ENCODE results near the gene GOLGA7B.
"Not testable (repeated sequence)": the region's sequence is repeated elsewhere in the genome, so short reads cannot be mapped to it uniquely, and the experiment has no call there.

GOLGA7B gene

DNA sequence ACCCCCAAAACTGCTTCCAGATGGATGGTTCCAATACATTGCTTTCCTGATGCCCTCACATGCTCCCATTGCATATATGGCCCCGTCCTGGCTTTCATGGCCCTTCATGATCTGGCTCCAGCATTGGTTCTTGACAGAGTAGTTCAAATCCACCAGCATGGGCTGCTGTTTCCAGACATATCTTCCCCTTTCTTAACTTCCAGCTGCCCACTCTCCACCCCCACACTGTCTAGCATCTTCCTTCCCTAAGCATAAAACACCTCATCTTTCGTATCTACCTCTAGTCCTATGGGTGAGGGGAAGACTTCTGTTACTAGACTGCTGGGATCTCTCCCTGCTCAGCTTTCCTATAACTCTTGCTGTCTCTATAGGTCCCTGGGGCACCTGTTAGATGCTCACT, 13.2 kb upstream of the GOLGA7B start:
- no peak for DNase-seq

DNA sequence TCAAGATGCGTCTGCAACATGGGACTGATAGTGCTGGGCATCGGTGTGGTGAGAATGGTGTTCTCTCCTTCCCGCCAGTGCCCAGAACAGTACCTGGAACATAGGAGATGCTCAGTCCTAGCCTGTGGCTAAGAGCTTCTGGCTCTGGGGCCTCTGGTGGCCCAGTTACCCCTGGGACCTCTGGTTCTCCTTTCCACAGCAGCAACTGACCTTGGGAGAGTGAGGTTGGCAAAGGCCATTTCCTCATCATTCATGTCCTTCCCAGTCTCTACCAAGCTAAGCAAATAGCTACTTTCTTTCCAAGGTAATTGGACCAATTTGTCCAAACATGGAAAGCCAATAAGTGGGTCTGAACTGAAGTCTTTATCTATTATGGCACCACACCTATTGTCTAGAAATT, 11.6 kb upstream of the GOLGA7B start:
- DNase-seq, result no peak

DNA sequence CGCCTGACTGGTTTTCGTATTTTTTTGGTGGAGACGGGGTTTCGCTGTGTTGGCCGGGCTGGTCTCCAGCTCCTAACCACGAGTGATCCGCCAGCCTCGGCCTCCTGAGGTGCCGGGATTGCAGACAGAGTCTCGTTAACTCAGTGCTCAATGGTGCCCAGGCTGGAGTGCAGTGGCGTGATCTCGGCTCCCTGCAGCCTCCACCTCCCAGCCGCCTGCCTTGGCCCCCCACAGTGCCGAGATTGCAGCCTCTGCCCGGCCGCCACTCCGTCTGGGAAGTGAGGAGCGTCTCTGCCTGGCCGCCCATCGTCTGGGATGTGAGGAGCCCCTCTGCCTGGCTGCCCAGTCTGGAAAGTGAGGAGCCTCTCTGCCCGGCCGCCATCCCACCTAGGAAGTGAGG, 8.5 kb upstream of the GOLGA7B start:
- DNase-seq, result not testable (repeated sequence)

DNA sequence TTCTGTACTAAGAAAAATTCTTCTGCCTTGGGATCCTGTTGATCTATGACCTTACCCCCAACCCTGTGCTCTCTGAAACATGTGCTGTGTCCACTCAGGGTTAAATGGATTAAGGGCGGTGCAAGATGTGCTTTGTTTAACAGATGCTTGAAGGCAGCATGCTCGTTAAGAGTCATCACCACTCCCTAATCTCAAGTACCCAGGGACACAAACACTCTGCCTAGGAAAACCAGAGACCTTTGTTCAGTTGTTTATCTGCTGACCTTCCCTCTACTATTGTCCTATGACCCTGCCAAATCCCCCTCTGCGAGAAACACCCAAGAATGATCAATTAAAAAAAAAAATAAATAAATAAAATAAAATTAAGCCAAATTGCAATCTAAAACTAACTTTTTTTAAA, 7.5 kb upstream of the GOLGA7B start:
- DNase-seq, result not testable (repeated sequence)

DNA sequence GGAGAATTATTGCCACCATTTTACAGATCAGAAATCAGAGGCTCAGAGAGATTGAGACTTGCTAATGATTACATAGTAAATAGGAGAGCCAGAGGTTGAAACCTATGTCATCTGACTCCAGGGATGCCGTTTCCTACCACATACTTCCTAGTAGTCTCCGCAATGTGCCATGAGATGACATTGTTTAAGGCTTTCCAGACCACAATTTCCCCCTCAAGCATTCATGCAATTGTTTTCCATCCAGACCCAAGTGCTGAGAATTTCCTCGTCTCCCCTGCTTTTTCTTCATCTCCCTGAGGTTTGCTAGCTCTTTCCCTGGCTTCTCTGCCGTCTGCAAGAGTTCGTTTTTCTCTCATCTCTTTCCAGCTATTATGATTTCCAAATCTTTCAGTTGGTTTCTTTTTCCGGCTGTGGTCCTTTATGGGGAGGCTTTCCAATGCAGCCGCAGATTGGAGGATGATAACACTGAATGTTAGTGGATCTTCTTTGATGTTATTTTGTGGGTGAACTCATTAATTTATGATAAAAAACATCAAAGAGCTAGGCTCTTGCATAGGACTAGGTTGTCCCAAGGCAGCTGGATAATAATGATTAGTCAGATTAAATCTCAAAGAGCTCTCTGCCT, 6.9 kb upstream of the GOLGA7B start:
- no peak for DNase-seq

DNA sequence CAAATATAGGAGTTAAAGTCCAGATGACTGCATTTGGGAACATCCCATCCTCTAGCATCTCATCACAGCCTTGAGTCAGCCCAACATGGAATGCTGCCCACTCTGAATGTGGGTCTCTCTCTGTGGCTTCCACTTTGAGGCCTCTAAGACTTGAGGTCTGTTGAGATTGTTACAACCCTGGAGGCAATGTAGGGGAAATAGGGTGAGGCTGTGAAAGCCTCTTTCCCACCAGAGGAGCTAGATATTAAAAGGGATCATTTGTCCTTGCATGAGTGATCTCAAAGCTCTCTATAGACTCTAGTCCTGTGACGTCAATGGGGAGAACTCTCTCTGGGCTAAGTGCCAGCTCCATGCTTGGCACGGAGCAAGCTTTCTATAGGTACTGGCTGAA, 6.4 kb upstream of the GOLGA7B start:
- DNase-seq, result no peak

DNA sequence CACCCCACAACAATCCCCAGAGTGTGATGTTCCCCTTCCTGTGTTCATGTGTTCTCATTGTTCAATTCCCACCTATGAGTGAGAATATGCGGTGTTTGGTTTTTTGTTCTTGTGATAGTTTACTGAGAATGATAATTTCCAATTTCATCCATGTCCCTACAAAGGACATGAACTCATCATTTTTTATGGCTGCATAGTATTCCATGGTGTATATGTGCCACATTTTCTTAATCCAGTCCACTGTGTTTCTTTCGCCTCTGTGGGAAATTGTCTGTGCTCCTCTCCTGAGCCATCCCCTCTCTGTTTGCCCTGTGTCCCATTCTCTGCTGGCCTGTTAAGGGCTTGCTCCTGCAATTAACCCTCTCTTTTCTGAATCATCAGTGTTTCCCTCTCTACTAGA, 5.7 kb upstream of the GOLGA7B start:
- not testable (repeated sequence) for DNase-seq

DNA sequence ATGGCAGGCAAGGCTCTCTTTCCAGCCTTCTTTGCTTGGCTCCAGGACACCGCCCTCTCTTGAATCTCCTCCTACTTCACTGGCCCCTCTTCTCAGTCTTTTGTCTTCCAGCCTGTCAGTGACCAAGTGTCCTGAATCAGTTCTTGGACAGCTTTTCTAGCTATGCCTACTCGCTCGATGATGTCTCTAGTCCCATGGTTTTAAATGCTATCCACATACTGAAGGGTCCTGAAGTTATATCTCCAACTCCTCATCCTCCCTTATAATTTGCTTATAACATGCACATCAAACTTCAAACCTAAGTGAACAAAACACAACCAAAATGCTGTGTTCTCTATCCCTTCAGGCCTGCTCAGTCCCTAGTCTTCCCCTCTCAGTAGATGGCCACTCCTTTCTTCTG, 5.0 kb upstream of the GOLGA7B start:
- DNase-seq, result no peak

DNA sequence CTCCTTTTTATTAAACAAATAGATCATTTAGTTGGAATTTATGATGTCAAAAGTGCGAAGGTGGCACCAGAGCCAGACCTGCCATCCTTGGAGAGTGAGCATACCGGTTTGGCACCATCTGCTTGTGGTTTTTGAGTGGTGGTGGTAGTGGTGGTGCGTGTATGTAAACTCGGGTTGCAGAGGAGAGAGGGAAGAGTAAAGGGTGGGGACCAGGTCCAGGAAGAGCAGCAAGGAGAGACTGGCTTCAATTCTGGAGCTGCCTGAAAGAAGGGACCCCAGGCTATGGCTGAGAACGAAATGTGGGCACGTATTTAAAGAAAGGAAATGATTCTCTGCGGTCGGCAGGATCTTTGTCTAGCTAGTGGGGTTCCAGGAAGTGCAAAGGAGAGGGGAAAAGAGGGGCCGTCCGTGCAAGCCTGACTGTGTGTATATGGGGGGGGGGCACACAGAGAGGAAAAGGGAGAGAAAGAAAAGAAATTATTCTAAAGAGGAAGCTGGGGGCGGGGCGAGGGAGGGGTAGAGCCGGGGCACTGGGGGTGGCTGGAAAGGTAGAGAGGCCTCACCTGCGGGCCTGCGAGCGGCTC, 448 bp upstream of the GOLGA7B start:
- peak; percentile 77 to 78 for DNase-seq

DNA sequence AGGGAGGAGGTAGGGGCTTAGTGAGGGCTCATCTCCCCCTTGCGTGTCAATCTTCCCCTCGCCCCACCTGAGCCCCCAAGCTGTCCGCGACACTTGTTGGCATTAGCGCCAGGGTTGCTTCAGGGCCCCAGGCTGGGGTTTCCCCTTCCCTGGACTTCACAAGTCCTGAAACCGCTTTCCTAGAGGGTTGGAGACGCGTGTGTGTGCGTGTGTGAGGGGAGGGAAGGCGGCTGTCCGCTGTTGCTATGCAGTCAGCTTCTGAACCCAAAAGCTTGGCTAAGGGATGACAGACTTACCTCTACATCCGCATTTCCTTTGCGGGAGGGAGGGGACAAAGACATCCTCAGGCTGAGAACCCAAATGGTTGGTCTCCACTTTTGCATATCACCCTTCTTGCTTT, 803 bp downstream of the GOLGA7B start:
- peak; percentile 19 to 36 for DNase-seq

DNA sequence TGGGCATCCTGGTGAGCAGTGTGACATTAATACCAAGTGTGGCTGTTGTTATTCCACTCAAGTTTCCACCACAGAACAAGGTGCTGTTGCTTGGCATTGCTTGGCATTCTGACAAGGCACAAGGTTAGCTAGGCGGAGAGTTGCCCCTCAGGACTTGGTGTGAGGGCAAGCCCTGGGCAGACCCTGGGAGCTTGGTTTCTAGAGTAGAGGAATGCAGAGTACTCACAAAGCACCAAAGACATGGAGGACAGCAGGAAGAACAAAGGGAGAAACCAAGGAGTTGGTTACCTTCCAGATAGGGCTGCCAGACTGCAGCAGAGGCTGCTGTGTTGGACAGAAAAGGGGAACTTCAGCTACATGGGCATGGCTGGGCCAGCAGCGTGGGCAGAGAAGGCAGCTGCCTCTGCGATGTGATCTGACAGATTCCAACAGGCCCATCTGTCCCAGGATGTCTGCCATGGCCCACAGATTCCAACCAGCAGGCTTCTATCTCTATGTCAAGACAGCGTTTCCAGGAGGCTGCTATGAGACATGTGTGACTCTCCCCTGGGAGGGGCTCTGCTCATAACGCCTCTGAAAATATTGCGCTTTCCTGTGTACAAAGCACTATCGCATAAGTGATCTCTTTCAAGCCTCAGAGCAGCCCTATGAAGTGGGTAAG, 1.8 kb downstream of the GOLGA7B start:
- DNase-seq, result no peak

DNA sequence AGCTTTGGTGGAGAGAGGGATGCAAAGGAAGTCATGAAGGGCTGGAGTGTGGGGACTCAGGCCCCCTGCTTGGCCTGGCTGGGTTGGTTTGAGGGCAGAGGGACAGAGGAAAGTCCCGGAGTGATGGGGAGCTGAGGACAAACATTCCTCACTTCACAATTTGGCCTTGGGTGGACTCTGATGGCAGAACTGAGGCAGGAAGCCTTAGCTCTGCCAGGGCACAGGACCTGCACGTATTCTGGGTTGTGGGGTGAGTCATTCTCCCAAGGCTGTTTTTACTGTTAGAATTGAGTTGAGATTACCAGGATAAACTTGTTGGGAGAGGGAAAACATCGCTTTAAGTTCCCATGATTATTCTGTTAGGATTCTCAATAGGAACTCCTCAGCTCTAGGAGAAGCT, 2.6 kb downstream of the GOLGA7B start:
- no peak for DNase-seq

DNA sequence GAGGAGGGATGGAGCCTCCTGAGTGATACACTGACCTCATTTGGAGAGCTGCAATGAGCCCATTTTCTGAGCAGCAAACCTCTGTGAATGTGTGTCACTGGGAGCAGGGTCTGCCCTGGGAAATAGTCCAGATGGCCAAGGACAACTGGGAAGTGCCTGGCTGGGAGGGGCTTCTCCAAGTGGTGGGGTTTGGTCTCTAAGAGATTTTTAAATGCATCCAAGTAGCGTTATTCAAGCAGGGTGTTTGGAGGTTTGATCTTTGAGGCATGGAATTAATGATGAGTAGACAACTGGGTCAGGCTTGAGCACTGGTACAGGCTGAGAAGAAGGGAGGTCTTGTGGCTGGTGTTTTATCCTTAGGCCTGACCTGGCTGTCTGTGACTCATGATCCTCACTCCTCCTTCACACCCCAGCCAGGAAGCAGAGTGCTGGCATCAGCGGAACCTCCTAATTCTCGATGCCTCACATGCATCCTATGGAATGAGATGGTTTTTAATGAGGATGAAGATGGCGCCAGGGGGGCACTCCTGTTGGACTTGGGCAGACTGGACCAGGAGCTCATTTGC, 3.3 kb downstream of the GOLGA7B start:
- no peak for DNase-seq

DNA sequence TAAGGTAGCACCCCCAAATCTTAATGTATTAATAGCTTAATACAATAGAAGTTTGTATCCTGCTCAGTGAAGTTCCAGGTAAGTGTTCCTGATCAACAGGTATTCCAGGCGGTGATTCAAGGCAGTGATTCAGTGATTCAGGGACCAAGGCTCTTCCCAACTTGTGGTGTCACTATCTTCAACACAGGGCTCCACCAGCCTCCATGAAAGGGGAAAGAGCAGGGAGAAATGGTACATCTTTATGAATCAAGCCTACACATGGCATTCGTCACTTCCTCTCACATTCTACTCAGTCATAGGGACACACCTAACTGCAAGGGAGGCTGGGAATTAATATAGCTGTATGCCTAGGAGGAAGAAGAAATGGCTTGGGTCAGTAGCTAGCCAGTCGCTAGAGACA, 5.1 kb downstream of the GOLGA7B start:
- no peak for DNase-seq

DNA sequence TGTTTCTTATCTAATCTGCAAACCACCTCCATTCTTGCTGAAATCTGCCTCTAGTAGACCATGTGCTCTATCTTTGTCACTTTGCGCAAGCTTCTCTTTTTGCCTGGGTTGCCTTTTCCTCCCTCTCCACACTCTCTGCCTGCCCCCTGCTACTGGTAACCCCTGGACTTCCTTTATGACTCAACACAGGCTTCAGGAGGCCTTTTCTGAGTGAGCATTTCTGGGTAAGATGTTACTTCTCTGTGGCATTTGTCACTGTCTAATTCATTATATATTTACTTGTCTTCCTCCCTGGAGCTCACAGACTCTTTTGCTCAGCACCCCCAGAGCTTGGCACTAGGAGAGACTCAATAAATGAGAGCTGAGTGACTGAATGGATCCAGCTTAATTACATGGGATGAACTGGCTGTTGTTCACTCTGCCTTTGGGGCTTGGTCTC, 8.4 kb downstream of the GOLGA7B start:
- no peak for DNase-seq

DNA sequence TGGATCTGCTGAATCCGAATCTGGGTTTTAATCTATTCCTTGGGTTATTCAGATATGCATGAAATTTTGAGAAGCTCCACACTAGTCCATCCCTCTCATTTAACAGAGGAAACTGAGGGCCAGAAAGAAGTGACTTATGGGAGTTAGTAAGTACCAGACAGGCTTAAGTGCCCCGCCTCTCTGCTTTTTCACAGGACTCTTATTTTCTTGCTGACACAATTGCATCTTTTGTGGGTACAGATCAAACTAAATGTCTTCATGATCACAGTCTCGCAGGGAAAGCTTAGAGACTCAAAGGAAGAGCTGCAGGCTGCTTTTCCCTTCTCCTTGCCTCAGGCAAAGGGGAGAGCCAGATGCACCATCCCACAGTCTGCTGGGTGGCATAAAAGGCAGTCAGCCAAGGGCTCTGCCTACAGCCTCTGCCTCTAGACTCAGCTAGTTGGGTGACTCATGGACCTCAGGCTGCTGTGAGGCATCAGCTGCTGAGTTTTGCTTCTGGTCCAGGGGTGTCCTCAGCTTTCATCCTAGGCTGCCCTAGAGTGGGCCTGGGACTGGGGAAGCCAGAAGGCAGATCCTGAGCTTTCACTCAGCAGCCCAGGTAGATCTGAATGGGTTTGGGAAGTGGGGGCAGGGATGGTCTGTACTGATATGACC, 11.6 kb downstream of the GOLGA7B start:
- DNase-seq, result no peak

DNA sequence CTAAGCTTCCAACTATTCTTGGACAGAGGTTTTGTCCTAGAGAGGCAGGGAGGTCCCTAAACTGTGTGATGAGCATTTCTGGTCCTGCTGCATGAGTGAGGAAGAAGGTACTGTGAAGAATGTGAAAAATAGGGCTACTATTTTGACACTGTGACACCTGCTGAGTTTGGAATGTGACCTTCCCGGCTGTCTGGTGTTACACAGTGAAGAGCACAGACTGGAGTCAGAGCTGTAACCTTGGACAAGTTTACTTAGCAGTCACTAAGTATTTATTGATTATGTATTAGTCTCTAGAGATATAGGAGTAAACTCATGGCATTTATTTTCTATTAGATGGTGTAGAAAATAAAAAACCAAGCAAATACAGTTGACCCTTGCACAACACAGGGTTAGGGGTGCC, 12.3 kb downstream of the GOLGA7B start:
- DNase-seq, result no peak

DNA sequence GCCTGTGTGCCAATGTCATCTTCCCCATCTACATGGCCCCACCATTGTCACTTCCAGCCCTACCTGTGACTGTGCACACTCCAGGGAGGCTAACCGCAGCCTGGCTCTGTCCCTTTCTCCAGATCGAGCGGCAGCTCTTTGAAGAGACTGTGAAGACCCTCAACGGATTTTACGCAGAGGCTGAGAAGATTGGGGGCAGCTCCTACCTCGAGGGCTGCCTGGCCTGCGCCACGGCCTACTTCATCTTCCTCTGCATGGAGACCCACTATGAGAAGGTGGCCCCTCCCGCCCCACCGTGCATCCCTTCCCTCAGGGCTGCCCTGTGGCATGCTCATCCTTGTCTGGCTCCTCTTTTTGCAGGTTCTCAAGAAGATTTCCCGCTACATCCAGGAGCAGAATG, 14.2 kb downstream of the GOLGA7B start:
- DNase-seq, result no peak

DNA sequence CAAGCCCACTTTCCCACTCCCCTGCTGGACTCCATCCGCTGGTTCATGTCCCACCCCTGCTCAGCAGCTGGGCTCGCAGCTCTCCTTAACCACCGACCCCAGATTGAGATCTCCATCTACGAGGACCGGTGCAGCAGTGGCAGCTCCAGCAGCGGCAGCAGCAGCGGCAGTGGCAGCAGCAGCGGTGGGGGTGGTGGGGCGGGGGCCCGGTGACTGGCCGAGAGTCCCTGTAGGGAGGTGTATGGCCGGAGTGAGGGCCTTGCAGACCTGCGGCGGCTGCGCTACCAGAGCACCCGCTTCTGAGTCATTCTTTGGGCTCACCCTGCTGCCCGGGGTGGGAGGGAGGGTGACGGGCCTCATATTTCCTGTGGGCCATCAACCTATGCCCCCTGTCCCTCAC, 15.8 kb downstream of the GOLGA7B start:
- no peak for DNase-seq

DNA sequence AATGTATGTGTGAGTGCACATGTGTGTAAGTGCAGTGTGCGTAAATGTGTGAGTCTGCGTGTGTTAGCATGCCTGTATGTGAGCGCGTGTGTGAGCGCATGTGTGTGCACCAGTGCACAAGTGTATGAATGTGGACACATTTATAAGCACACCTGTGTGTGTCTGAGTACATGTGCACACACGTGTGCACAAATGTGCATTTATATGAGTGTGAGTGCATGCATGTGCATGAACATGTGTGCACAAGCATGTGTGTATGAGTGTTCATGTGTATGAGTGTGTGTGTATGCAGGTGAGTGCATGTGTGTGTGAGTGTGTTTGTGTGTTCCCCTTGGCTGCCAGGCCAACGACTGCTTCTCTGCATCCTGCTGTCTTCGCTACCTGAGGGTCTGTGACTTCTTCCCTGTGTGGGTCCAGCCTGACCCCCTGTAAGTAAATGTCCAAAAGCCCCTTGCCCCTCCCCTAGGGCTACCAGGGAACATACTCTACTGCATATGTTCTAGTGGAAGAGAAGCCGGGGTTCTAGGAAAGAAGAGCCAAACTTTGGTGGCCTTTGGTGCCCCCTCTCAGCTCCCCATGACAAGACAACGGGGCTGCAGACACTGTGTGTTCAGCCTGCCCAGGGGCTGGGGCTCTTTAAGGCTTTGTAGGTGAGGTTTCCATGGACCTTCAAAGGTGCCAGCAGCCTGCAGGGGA, 17.0 kb downstream of the GOLGA7B start:
- DNase-seq, result no peak

DNA sequence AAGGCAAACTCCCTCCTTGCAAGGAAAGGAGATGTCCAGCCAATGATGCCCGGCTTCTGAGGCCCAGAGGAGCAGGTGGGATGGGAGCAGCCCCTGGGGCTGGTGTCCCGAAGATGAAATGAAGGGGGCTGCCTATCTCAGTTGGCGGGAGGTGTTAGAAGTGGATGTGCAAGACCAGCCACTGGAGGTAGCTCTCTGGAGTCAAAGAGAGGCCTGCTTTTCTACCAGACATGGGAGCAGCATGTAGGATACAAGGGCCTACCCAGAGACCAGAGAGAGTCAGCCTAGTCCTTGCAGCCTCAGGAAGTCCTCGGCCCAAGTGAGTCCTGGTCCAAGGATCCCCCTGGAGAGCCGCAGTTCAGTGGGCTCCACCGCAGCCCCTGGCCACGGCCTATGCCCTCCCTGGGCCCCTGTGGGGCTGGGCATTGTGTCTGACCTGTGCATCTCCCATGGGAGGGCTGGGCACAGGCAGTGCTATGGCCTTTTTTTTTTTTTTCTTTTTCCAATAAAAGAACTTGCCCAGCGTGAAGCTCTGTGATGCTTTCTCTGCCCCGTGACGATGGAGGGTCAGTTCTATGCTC, 17.7 kb downstream of the GOLGA7B start:
- DNase-seq, result no peak

DNA sequence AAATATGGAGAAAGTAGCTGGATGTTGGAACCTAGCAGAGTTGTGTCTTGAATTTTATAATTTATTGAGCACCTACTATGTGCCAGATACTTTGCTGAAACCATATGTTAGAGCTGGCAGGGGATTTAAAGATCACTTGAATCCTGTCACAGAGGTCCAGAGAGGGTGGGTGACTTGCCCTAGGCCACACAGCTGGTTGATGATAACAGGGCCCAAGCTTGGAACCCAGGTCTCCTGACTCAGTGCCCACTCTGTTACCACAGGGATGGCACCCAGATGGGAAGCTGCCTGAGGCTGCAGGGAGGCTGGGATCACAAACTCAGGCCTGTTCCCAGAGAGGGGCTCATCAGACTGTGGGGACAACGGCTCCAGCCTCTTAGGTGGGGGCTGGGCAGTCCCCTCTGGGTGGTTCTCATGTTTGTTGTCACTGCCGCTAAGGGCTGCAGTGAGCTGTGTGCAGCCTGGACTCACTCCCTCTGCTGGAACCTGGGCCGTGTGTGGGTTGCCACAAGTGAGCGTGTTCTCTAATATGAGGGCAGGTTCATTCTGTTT, 18.6 kb downstream of the GOLGA7B start:
- no peak for DNase-seq

Data from NCI-H526 (cell line).